Measurements from ENCODE around the gene ADGRA3.
"Not testable (repeated sequence)": the region's sequence is repeated elsewhere in the genome, so short reads cannot be mapped to it uniquely, and the experiment has no call there.

Gene ADGRA3

GRCh38 chr4:22480675-22481327 lies 35.1 kb downstream of the ADGRA3 start:
- no peak for DNase-seq

DNA sequence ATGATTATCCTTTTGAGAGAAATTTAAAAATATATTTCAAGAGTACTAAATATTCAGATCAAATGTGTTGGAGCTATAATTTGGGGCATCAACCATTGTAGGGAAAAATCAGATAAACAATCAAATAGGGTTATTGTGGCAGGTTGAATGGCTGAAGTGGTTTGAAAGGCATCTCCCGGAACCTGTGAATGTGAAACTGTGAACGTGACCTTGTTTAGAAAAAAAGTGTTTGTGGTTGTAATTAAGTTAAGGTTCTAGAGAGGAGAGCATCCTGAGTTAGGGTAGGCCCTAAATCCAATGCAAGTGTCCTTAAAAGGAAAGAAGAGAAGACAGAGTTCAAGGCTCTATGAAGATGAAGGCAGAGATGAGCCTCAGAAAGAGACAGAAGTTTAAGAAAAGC lies 37.4 kb downstream of the ADGRA3 start:
- DNase-seq = peak in 1 of 5 donors; percentile 23

GRCh38 chr4:22477813-22478182 lies 38.1 kb downstream of the ADGRA3 start:
- no peak for DNase-seq

DNA sequence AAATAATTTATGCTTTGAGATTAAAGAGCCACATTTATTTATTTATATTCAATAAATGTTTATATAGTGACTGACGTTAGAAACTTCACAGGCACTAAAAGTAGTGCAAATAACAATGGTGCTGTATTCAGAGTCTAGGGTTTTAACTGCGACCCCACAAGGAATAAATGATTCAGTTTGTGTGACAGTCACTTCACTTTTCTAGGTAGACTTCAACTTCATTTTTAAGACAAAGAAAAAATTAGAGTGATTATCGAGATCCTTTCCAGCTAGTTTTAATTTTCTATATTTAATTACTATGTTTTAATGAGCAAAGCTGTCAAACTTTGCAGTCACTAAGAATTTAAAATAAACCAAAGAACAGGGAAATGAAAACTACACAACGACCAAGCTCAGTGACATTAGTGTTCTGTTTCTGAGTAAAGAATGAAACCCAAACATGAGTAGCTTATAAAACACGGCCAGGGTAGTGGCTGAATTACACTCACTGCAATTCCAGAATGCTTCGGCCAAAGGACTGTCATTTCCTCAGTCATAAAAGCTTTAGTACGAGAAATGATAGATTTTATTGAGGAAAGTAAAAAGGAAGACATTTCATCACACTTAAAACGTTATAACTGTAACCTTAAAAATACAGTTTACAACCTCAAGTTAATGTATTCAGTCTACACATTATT lies 38.6 kb downstream of the ADGRA3 start:
- DNase-seq = no peak

- DNase-seq = no peak
These were observed 39.9 kb downstream of the ADGRA3 start for GRCh38 chr4:22476011-22476410.

- not testable (repeated sequence) for DNase-seq
These were observed 40.6 kb downstream of the ADGRA3 start for GRCh38 chr4:22475311-22475646.

- DNase-seq = no peak
These were observed 41.1 kb downstream of the ADGRA3 start for GRCh38 chr4:22474636-22475310.

DNA sequence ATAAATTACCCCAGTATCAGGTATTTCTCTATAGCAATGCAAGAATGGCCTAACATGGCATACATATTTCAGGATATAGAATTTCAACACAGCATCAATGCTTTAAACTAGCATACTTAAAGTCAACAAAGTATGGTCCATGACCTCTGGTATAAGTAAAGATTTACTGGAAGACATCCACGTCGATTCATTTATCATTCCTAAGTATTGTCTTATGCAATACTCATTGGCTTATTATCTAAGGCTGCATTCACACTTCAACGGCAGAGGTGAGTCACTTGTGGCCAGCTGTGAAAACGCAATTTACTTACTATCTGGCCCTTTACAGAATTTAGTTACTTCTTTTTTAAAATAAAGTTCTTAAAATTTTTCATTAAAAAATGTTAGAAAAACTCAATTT lies 42.6 kb downstream of the ADGRA3 start:
- no peak for DNase-seq

- no peak for DNase-seq
These were observed 43.8 kb downstream of the ADGRA3 start for GRCh38 chr4:22471999-22472461.

- no peak for DNase-seq
These were observed 44.4 kb downstream of the ADGRA3 start for GRCh38 chr4:22471419-22471818.

- DNase-seq = no peak
These were observed 49.3 kb downstream of the ADGRA3 start for GRCh38 chr4:22466581-22466980.

DNA sequence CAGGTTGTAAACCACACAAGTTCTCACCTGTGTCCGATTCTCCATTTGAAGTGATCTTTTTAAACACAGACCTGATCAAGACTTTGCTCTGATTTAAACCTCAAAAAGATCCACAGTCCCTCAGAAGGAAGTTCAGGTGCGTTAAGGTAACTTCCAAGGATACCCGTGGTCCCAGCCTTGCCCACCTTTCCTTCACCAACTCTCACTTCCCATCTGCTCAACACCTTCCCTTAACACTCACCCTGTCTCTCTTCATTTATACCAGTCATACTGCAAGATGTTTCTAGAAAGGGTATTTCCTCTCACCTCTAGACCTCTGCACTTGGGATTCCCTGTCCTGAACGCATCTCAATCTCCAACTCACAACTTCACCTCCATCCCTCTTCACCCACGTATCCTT lies 49.9 kb downstream of the ADGRA3 start:
- DNase-seq = no peak

GRCh38 chr4:22465349-22465748 lies 50.5 kb downstream of the ADGRA3 start:
- DNase-seq = no peak

DNA sequence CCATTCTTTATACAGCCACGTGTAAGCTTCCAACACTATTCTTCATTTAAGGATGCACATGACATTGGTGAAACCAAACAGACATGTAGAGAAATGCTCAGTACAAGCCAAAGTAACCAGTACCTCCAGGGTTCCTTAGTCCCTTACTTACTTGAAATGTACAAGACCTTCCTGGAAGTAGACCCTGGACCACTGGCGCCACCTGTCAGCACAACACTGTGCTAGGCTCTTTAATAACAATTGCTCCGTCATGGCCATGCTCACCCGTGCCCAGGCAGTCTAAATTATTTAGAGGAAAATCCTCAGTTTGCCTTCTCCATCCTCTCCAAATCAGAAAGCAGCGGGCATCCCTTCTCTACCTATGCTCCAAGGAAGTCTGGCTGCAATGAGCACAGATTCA lies 52.7 kb downstream of the ADGRA3 start:
- peak in 1 of 5 donors; percentile 5 for DNase-seq

DNA sequence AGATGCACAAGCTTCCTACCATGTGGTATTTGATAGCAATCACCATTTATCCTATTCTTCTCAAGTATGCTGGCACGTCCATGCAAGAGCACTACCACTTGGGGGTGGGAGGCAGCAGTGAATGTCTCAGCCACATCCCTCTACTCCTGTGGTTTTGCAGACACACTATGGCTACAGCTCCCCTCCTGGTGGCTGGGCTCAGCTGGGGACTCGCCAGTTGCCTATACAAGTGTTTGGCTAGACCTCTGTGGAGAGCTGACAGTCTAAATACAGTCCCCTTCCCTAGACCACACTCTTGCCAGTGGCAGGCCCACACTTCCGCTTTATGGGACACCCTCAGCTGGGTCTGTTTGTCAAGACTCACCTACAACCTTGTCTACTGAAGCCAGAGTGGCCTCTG lies 53.2 kb downstream of the ADGRA3 start:
- no peak for DNase-seq

- DNase-seq = no peak
These were observed 55.6 kb downstream of the ADGRA3 start for GRCh38 chr4:22460266-22460665.

DNA sequence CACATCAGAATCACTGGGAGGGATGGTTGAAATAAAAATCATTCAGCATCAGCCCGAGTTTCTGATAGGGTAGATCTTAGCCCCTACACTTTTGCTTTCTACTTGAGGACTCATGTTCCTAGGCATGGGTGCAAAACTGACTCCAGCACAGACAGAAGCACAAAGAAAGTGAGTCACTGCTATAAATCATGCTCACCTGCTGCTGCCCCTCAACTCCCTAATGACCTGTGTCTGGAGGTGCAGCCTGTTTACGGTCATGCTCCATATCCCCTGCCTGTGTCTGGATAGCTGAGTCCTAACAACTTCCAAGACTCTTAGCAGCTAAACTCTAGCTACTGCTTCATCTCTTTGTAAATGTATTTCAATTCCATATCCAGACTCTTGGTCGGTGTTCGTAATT lies 57.8 kb downstream of the ADGRA3 start:
- DNase-seq = no peak

GRCh38 chr4:22457348-22457747 lies 58.5 kb downstream of the ADGRA3 start:
- no peak for DNase-seq

- no peak for DNase-seq
These were observed 59.6 kb downstream of the ADGRA3 start for GRCh38 chr4:22456291-22456690.

GRCh38 chr4:22454955-22455354 lies 60.9 kb downstream of the ADGRA3 start:
- no peak for DNase-seq

- DNase-seq = no peak
These were observed 61.5 kb downstream of the ADGRA3 start for GRCh38 chr4:22454216-22454838.

DNA sequence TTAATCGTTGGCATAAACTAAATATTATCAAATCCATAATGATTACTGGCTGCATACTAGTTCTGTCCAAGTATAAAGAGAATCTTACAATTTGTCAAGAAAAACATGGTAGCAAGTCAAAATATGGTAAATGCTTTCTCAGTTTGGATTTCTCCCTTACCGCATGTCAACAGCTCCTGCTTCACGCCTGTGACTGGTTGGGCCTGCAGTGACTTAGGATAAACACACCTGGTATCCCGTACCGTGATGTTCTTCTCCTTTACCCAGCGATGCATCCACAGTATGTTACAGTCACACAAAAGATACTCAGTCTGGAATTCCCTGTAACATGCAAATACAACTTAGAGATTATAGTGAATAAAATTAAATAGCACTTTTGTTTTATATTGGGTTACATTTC lies 71.1 kb downstream of the ADGRA3 start:
- DNase-seq = peak in 1 of 5 donors; percentile 4

DNA sequence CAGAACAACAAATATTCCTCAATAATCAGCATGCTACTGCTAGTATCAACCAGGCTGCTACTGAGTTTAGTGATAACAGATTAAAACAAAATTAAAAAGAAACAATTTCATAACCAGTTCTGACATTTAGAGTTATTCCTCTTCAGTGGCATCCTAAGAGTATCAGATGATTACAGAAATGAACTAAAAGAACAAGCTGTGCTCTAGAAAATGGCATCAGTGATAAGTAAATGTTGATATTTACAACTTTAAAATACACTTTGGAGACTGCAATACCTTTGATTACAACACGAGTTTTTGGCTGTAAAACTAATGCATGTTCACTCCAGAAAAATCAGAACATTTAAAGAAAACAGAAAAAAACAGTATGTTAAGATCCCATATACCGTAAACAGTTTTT lies 72.9 kb downstream of the ADGRA3 start:
- DNase-seq = no peak

DNA sequence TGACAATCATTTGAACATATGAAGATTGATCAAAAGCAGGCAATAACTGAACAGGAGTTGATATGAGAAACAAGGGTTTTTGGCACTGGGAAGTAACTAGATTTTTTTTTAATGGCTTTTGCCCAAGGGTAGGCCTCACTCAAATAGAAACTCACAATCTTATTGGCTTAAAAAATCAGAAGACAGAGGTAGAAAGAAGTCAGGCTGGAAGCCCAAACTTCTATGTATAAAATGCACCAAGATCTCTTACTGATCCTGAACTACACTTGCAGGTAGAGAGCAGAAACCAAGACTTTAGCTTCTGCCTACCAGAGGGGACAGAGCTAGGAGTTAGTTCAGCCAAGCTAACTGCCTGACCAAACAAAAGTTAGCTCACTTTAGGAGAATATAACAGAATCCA lies 74.9 kb downstream of the ADGRA3 start:
- no peak for DNase-seq

Data from T-helper 1 cell (primary cell).